Dermis blood vessel endothelial cell (primary cell): ENCODE measurements around the gene TRIM37. TPM values are rescaled to one million over a fixed set of nuclear protein-coding genes. Genes with fewer than 3 reads are reported as not detected.

Experiments
- DNase-seq: peaks from one replicate; pipeline ENCODE4 v3.0.0; 2010
- total RNA-seq: library from RNA; depleted of rRNA; stranded (reverse); fragments of >200 nt; gene quantifications from 2 replicates; pipeline ENCODE4 v1.2.3, GENCODE V29; 2014

The TRIM37 gene
- total RNA-seq, 1 donor from 2014 or later, result 48.2 TPM

DNA sequence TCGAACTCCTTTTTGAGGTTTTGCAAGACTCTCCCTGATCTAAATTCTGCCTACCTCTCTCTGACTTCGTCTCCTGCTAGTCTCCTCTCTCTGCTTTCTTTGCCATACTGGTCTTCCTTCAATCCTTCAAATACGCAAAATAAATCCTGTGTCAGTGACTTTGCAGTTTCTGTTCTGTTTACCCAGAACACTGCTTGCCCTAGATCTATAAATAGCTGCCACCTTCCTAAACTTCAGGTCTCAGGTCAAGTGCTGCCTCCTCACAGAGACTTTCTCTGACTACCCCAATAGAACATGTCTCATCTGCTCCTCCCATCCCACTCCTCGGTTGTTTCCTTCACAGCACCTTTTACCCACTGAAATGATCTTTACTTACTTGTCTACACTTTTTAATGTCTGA lies 78.9 kb downstream of the TRIM37 start:
- DNase-seq, result no peak

DNA sequence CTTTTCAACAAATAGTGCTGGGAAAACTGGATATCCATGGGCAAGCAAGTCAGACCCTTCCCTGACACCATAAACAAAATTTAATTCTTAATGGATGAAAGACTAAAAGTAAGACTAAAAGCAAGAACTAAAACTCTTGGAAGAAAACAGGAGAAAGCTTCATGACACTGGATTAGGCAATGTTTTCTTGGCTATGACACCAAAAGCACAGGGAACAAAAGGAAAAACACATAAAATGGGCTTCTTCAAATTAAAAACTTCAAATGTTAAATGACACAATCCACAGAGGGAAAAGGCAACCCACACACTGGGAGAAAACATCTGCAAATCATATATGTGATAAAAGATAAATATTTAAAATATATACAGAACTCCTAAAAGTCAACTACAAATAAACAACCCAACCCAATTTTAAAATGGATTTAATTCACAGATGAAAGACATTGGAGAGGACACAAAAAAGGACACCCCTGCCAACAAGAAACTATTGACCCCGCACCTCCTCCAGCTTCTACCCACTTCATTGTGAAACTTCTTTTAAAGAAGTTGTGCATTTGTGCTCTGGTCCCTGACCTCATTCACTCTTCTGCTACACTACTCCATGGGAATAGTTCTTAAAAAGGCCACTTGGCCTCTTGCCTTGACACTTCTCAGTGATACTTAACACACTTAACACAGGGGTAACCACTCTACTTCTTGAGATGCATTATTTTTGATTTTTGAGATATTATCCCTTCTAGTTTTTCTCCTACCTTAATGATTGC lies 80.3 kb downstream of the TRIM37 start:
- DNase-seq, result no peak

DNA sequence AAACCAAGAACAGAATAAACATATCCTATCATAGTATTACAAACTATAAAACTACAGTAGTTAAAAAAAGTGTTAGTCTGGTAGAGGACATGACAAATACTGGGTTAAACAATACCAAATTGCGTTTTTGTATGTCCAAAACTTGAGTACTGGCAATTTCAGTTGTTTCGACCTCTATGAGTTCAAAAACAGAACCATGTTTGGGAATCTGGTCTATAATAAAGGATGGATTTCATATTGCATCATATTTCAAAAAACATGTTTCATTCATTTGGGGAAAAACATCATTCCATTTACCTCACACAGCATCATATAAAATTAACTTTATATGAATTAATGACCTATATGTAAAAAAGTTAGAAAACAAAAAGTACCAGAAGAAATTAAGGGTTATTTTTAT lies 81.8 kb downstream of the TRIM37 start:
- no peak for DNase-seq

DNA sequence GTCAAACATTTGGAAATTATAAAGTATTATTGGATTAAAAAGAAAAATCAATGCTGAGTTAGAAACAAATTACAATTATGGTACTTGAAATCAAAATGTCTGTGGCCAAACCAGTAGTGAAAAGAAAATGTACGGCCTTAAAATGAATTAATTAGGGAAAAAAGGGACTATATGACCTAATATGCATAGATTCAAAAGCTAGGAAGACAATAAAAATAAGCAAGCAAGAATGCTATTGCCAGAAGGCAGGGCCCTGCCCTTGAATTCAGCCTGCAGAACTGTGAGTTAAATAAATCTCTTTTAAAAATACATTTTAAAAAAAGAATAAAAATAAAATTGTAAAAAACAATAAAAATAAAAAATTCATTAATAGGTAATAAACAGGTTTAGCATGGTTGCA lies 88.7 kb downstream of the TRIM37 start:
- DNase-seq, result no peak

DNA sequence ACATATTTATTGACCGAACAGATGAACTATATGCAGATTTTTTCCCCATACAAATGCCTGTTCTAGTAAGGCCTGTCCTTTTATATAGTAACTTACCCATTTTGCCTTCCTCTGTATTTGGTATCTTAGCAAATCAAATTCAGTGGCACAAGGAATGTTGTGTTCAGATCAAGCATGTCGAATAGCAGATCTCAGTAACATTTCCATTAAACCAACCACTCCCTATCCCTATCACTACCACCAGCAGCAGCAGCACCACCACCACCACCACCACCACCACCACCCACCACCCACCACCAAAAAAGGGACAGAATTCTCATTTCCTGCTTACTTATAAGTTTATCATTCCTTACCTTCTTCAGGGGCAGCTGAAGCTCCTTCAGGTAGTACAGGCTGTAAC lies 94.7 kb downstream of the TRIM37 start:
- no peak for DNase-seq

DNA sequence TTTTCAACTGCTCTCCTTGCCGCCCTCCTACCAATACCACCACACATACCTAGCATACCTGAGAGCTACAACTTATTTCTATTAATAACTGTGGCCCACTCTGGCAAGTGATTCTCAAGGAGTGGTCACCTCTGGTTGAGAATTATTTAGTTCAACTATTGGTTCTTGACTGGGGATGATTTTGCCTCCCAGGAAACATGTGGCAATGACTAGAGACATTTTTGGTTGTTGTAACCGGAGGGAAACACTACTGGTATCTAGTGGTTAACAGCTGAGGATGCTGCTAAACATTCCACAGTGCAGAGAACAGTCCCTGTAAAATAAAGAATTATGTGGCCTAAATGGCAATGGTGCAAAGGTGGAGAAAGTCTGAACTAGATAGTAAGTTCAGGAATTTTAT lies 96.7 kb downstream of the TRIM37 start:
- no peak for DNase-seq

DNA sequence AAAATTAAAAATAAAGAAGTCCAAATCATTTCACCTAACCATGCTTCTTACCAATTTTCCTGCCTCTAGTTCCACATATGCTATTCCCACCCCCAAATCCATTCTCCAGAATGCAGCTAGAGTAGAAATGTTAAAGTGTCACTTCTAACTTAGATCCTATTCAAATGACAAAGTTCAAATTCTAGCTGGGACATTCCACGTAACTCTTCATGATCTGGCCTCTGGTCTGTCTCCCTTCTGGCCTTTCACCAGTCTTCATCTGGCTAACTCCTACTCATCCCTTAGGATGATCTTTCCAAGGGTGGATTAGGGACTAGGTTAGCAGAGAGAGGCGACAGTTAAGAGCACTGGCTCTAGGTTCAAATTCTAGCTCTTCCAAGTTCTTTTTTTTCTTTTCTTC lies 97.9 kb downstream of the TRIM37 start:
- DNase-seq, result no peak

DNA sequence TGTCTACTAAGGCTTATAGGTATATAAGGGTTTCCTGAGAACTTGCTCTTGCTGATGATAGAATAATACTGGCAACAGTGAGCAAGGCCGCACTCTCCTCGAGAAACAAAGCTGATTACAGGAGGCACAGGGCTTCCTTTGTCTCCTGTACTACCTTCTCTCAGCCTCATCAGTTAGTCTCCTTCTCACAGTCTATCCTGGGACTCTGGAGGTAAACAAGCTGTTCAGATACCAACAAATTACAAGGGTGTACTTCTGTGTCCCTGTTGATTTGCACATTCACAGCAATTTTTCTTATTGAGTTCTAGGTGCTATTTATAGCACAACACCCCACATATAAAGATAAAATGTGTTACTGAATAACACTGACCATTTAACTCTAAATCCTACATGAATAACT lies 98.7 kb downstream of the TRIM37 start:
- DNase-seq, result no peak

DNA sequence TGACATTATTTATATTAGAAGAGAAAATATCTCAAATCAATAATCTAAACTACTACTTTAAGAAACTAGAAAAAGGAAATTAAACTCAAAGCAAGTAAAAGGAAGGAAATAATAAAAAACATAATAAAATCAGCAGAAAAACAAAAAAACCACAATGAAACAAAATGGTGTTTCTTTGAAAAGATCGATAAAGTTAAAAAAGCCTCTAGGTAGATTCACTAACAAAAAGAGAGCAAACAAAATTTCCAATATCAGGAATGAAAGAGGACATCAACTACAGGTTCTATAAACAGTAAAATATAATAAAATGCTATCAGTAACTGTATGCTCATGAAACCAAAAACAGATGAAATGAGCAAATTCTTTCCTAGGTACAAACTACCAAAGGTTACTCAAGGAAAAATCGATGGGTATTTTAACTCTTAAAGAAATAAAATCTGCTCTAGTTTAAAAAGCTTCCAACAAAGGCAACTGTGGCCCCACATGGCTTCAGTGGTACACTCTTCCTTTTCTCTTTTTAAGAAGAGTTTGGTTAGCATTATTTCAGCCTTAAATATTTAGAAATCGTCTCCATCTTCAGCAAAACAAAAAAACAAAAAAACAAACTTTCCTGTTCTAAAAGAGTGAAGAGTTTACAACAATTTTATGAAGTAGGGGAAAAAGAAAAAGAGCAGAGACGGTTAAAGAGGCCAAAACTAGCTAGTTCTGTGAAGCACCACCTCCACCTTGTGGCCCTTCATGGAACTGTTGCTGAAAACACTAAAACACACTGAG lies 102.2 kb downstream of the TRIM37 start:
- DNase-seq, result peak; percentile 83

DNA sequence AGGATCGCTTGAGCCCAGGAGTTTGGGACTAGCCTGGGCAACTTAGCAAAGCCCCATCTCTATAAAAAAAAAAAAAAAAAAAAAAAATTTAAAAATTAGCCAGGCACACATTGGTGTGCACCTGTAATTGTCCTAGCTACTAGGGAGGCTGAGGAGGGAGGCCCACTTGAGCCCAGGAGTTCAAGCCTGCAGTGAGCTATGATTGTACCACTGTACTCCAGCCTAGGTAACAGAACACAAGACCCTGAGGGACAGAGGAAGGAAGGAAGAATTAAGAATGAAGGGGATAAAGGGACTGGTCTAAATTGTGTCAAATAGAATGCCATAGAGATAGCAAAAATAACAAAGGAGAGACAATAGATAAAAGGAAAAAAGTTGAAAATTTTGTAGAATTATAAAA lies 102.8 kb downstream of the TRIM37 start:
- DNase-seq, result no peak

DNA sequence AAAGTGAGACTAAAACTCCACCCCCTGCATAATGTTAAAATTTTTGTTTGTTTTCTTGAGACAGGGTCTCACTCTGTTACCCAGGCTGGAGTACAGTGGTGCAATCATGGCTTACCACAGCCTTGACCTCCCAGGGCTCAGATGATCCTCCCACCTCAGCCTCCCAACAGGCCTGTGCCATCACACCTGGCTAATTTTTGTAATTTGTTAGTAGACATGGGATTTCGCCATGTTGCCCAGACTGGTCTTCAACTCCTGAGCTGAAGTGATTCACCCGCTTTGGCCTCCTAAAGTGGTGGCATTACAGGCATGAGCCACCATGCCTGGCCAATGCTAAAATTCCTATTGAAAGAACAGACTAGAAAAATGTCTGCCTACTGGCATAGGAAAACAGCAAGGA lies 103.8 kb downstream of the TRIM37 start:
- DNase-seq, result peak; percentile 21

DNA sequence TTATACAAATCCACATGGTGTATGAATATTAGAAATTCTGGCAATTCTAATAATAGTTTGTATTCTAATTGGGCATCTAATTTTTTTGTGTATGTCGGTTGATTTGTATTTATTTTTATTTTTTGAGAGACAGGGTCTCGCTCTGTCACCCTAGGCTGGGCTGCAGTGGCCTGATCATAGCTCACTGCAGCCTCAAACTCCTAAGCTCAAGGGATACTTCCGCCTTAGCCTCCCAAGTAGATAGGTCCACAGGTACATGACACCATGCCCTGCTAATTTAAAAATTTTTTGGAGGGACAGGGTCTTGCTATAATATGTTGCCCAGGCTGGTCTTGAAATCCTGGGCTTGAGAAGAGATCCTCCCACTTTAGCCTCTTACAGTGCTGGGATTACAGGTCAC lies 104.6 kb downstream of the TRIM37 start:
- DNase-seq, result peak; percentile 21

DNA sequence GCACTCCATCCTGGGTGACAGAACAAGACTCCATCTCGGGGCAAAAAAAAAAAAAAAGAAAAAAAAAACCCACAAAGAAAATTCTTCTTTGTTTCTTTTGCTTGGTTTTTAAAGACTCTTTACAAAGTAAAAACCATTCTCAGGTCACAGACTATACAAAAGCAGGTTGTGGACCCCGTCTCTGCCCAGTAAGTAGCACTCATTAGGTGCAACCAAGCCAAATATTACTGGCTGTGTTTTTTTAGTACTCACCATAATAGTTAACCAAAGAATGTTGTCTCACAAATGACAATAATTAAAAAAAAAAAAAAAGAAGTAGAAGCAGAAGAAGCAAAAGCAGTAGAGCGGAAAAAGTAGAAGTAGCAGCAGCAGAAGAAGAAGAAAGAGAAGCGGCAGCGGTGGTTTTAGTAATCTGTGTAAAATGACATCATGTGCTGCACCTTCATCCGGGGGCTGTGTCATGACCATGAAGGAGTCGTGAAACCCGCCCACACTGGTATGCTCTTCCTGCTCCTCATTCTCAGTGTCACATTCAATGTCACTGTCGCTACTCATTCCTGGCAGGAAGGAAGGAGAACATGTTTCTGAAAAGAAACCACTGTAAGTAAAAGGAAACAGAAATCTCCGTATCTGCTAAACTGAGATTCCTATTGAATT lies 105.4 kb downstream of the TRIM37 start:
- DNase-seq, result peak; percentile 83

DNA sequence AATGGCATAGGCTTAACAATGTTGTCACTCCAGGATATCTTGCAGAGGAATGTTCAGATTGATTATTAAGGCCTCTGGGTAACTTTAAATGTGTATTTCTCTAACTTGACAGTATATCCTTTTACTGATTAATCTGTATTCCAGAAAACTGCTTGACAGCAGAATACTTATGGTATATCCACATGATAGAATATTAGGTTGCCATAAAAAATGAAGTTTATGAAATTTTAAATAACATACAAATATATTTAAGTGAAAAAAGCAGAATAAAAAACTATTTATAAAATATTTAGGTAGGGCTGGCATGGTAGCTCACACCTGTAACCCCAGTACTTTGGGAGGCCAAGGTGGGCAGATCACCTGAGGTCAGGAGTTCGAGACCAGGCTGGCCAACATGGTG lies 106.7 kb downstream of the TRIM37 start:
- no peak for DNase-seq

DNA sequence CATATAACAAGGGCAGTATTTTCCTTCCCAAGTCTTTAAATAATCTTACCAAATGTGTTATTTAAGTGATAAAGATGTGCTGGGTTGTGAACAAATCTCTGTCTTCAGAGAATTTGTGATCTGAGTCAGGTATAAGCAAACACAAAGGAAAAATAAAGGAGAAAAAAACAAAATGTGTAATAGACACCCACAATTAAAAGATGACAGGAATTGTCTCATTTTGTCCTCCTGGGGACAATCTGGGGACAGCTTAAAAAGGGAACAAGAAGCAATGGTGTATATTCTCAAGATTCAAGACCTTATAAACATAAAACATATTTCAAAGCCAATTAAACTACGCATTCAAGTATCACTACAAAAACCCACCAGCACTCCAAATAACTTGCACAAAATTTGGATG lies 107.2 kb downstream of the TRIM37 start:
- DNase-seq, result no peak

DNA sequence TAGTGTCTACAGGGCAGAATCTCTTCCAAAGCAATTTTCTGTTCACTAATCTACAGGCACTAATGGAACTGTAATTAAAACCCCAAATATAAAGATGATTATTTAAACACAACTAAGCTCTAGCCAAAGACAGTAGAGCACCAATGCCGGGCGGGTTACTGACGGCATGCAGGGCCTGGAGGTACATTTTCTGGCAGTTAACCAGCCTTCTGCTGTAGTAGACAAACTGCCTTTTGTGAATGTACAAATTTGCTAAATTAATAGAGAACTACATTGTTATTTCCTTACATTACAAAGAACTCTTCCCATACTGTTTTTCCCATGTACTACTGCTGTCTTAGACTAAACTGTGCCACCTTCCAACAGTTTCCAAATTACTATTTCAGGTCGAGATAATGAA lies 107.8 kb downstream of the TRIM37 start:
- no peak for DNase-seq

DNA sequence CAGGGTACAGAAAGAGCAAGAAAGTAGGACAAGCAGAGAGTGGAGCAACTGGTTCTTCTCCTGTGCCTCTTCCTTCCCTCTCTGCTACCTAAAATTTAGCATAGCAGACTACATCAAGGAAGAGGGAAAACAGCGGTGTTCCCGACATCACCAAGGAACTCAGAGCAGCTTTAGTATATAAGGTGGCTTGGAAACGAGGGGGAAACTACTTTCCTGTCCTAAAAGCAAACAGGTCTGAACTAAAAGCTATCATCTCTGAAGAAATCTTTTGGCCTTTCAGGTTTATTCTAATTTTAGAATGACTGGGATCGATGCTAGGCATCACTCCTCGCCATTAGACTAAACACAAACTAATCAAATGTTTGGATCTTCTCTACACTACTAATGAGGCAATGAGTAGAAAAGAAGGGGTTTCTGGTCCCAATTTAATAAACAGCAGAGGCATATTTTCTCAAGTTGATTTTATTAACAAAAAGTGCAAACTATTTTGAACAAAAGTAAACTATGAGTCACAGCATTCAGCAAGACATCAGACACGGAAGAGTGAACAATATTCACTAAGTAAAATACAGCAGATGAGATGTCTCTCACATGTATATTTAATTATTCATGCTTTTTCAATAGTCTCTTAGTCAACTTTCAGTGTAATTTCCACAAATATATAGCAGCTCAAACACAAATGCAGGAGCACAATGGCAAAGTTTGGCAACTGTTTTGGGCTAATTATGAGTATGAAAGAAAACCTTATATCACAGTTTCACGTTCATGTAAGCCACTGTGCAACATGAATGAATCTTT lies 108.7 kb downstream of the TRIM37 start:
- DNase-seq, result peak; percentile 18

DNA sequence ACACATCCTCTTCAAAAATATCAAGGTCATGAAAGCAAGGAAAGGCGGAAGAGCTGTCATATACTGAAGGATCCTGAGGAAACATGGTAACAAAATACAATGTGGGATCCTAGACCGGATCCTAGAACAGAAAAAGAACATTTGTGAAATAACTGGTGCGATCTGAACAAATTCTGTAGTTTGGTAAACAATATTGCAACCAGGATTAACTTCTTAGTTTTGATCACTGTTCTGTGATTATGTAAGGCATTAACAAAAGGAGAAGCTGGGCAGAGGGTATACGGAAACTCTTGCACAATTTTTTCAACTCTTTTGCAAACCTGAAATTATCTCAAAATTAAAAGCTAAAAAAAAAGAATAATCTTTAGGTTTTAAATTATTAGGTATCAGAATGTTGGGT lies 109.7 kb downstream of the TRIM37 start:
- no peak for DNase-seq

DNA sequence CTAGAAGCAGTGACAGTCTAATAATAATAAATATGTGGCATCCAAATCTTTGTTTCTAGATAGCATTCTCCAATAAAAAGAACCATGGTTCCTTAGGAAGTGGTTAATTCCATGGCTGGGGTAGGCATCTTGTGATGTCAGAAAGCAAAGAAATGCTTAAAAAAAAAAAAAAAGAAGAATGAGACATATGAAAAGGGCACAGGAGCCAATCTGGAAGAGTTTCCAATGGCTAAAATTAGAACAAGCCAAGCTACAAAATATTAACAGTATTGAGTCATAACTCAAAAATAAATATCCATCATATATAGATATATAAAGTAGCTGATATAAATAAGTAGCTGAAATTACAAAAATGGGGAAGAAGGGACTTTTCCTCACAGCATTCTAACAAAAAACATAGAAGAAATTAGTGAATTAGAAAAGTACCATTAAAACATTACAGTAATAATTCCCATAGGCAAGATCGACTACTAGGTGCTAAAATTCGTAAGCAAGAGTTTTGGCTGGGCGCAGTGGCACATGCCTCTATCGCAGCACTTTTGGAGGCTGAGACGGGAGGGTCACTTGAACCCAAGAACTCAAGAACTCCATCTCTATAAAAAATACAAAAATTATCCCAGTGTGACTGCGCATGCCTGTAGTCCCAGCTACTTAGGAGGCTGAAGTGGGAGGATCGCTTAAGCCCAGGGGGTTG lies 111.3 kb downstream of the TRIM37 start:
- DNase-seq, result no peak

DNA sequence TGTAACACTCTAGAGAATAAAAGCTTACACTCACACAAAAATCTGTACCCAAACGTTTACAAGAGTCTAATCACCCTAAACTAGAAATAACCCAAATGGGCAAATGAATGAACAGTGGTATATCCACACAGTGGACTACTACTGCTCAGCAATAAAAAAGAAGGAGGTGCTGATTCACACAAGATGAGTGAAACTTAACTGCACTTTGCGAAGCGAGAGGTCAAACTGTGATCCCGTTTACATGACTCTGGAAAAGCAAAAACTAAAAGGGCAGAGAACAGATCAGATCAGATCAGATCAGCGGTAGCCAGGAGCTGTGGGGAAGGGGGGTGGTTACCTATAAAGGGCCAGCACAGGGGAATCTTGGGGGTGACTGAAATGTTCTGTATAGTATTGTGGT lies 113.4 kb downstream of the TRIM37 start:
- no peak for DNase-seq

DNA sequence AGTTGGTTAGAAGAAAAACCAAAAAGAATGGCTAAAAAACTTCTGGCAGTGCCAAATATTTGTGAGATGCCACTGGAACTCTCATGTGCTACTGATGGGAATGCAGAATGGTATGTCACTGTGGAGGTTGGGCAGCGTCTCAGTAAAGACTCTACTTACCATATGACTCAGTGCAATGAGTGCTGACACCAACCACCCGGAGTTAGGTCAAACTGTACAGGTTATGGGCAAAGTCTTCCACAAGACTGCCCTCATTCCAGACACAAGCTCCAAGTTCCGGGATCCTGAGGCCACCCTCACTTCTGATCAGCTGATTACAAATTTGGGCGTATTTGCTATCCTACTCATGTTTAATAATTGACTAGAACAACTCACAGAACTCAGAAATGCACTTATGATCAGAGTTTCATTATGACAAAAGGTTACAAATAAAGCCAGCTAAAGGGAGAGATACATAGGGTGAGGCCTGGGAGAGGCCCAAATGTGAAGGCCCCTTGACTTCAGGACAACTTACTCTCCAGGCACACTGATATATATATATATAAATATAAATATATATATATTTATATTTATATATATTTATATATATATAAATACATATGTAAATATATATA lies 114.9 kb downstream of the TRIM37 start:
- no peak for DNase-seq

DNA sequence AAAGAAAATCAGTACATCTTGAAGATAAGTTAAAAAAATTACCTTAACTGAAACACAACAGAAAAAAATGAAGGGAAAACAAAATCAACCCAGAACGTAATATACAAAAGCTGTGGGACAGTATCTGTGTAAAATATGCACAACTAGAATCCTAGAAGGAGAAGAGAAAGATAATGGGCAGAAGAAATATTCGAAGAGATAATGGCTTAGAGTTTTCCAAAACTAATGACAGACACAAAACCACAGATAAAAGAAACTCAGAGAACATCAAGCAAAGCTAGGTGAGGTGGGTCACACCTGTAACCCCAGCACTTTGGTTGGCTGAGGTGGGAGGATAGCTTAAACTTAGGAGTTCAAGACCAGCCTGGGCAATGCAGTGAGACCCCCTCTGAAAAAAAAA lies 117.1 kb downstream of the TRIM37 start:
- no peak for DNase-seq
